Measurements from ENCODE around the gene TSHZ1.

The TSHZ1 gene, protein sequence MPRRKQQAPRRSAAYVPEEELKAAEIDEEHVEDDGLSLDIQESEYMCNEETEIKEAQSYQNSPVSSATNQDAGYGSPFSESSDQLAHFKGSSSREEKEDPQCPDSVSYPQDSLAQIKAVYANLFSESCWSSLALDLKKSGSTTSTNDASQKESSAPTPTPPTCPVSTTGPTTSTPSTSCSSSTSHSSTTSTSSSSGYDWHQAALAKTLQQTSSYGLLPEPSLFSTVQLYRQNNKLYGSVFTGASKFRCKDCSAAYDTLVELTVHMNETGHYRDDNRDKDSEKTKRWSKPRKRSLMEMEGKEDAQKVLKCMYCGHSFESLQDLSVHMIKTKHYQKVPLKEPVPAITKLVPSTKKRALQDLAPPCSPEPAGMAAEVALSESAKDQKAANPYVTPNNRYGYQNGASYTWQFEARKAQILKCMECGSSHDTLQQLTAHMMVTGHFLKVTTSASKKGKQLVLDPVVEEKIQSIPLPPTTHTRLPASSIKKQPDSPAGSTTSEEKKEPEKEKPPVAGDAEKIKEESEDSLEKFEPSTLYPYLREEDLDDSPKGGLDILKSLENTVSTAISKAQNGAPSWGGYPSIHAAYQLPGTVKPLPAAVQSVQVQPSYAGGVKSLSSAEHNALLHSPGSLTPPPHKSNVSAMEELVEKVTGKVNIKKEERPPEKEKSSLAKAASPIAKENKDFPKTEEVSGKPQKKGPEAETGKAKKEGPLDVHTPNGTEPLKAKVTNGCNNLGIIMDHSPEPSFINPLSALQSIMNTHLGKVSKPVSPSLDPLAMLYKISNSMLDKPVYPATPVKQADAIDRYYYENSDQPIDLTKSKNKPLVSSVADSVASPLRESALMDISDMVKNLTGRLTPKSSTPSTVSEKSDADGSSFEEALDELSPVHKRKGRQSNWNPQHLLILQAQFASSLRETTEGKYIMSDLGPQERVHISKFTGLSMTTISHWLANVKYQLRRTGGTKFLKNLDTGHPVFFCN (N-terminal part only)

DNA sequence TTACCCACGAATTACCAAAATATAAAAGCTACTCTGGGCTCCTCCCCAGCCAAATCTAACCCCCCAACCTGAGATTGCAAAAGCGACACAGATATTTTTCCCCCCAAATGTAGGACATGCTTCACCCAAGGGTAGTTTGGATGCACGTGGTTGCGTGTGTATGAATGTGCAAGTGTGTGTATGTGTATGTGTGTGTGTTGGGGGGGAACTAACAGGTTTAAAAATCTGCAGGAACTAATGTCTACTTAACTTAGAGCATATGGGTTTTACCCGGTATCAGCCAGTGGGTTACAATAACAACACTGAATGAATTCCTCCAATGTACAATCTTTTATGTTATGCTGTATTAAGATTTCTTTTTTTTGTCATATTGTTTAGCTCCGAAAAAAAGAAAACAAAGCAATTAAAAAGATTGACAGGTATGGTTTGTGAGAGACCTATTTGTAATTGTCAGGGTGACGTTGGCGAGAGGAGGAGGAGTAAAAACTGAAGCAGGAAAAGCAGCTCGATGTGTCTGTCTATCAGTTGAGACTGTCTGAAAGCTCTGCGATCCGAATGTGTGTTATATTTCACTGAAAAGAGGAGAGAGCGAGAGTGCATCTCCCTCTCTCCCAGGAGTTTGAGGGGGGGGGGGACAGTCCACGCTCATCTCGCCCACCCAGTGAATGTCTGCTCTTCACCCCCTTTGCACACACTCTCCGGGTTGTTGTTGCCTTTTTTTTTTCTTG is at the start of gene TSHZ1:
Gene TSHZ1, plus strand, starts transcription at position 524 of the 728 bp plus-strand sequence. CDS start 1,080 bp downstream, outside the sequence.
- DNase-seq (ENCODE audit: low read depth in 2 of 2), result peak in 1 of 2 donors; percentile 40

DNA sequence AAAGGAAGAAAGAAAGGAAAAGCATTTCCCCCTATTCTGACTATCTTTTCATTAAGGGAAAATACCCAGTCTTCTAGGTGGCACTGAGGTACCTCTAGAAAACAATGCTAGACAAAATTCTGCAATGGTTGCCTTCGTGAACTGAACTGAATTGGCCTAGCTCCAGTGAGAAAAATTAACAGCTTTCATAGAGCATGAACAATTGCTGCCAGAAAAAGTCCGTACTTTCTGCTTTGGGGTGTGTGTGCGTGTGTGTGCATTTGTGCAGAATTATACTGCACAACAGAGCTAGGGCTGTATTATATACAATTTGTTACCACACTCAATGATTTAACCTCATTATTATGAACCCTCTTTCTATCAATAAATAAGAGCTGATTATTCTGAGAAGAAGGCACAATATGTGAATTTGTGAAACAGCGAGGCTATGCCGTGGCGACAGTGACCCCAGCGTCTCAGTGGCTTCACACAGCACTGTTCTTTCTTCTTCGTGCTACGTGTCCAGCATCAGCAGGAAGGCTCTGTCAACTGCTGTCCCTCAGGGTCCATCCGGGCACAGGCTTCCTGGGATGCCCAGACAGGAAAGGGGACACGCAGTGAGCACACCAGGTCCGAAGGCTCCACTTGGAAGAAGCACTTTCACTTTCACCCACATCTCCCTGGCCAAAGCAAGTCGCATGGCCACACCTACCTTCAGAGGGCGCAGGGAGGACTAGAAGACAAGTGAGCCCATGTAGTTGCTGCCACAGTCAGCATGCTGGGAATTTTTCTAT is 49.2 kb upstream of the TSHZ1 start:
- no peak for DNase-seq (ENCODE audit: low read depth in 2 of 2)

DNA sequence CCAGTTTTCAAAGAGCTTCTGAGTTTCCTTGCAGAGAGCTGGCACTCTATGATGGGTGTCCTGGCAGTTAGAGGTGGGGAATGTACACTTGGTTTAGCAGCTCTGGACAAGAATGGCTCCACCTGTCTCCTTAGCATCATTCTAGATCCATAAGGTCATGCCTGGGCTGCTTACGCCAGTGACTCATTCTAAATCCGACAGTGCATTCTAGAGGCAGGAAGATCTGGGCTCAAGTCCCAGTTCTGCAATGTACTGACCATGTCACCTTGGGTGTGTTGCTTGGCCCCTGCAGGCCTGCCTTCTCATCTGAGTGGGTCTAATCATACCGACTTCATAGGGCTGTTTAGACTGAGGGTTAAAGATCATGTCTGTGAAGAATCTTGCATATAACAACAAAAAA is 48.1 kb upstream of the TSHZ1 start:
- no peak for DNase-seq (ENCODE audit: low read depth in 2 of 2)

DNA sequence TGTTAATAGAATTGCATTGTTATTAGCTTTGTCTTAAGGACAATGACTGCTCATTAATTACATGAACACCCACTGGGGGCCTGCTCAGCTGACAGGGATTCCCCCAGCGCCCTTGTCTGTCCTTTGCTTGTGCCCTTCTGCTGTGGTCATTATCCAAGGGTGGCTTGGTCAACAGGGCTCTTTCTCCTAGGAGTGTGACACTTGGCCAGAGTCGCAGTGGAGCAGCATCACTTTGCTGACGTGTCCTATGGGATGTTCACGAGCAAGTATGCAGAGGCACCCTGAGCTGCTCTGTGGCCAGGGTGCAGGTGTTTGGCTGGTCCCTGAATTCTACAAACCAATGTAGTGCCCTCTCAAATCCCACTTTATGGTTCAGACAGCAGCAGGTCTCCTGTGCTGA is 47.6 kb upstream of the TSHZ1 start:
- DNase-seq (ENCODE audit: low read depth in 2 of 2), result no peak

DNA sequence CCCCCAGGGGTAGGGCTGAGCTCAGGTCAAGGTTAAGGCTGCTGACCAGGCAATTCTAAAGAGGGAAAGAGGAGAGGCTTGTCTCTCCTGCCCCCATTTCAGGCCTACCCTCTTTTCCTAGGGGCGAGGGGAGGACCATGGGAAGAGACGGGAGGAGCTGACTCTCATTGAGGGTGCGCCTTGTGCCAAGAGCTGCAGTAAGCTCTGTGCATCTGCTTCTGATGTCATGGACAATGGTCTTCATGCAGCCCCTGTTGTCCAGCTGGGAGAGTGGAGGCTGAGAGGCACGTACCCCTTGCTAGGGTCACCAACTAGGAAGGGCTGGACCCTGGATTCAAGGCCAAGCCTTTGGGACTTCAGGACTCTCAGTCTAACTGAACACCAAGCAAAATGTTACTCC is 46.9 kb upstream of the TSHZ1 start:
- no peak for DNase-seq (ENCODE audit: low read depth in 2 of 2)

DNA sequence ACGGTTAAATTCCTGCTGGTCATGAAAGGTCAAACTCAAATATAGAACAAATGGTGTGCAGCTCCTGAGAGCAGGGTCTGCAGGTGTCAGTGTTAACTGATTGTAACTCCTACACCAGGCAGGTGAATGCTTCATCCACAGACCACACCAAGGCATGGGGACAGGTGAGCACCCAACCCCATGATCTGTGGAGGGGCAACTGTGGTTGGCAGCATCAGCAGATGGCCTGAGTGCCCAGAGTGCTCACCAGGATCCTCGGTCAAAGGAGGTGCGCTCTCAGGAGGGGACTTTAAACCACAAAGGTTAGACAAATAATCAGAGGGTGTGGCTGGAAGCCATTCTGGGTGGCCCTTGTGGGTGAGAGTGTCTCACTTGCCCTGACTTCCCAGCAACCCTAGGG is 46.1 kb upstream of the TSHZ1 start:
- DNase-seq (ENCODE audit: low read depth in 2 of 2), result no peak

DNA sequence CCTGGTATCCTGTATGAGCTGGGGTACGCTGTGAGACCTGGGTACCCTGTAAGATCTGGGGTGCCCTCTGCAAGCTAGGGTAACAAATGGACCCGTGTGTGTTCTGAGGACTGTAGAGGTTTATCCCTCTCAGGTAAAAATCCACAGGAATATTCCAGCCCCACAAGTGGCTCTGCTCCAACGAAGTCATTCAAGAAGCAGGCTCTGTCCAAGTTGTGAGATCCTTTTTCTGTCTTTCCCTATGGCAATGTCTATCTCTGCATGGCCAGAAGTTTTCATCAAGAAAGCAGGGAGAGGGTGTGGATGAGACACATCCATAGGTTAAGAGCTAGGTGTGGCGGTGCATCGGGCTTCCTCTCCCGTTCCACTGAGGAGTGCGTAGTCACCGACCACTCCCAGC is 44.7 kb upstream of the TSHZ1 start:
- DNase-seq (ENCODE audit: low read depth in 2 of 2), result no peak

DNA sequence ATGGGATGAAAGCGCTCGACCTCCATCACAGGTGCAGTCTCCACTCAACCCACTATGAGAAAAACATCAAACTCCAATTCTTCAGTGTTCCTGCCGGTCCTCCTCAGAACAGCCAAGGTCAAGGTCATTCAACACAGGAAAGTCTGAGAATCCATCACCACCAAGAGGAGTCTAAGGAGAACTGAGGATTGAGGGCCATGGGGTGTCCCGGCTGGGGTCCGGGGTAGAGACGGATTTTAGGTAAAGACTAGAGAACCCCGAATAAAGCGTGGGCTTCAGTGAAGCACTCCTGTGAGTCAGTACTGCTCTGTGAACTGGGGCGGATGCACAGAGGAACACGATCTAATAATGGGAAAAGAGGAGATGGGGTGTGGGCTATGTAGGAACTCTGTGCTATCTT is 43.5 kb upstream of the TSHZ1 start:
- no peak for DNase-seq (ENCODE audit: low read depth in 2 of 2)

DNA sequence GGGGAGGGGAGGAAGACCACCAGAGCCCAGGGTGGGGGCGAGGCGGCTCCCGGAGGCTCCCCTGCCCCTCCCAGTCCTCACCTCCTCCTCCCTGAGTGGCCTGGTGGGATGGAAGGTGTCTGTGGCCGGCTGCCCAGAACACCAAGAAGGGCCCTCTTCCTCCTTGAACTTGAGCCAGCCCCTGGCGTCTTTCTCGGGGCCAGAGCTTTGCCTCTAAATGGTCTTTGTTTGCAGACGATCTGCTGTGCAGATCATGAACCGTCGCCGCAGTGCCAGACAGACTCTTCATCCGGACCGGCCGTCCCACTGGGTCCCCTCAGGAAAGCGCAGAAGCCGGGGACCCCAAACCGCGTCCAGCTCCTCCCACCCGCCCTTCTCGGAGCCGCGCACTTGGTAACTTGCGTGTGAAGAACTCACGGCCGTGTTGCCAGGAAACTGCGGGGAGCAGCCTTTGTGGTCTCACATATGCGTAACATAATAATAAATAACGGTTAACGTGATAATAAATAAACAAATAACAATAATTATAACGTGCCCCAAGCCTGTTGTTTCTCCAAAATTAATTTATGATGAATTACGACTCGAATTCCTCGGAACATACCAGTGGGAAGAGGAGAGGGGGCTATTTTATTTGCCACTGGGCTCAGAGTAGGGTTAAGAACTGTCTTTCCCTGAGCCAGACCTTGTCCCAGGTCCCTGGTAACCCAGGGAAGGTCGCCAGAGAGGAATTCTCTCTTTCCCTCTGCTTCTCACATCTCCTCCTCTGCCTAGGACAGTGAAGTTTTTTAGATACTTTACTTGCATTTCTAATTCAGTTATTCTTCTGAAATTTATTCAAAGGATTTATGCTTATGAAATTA is 42.6 kb upstream of the TSHZ1 start:
- DNase-seq (ENCODE audit: low read depth in 2 of 2), result no peak

DNA sequence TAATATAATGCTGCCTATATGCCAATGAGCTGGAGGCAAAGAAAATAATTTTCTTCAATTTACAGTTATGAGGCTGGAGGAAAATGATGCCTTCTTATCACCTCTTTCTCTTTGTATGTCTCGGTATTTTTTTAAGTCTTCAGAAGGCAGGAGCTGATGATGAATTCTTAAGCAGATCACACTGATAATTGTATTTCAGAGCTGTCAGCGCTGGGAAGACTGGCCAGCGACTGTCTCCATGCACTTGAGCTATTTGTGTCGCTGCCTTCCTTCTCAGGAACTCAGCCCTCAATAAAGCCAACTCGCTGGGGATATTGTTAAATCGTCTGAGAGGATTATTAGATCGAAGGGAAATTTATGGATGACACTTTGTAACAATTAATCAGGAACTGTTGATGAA is 42.0 kb upstream of the TSHZ1 start:
- no peak for DNase-seq (ENCODE audit: low read depth in 2 of 2)

DNA sequence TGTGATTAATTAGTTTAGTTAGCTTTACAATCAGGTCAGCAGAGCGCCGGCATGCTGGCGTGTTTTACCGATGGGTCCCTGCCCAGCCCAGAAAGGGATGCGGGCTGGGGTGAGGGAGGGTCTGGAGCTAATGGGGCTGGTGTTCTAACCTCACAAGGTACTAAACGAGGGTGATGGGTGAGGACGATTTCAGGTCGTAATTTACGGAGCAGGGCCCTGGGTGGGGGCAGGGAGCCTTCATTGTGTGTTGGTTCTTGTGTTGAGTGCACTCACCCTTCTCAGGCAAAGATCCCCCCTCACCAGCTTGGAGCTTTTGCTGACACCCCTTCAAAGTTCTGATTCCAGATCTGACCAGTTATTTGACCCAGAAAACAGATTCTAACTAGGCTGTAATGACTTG is 41.2 kb upstream of the TSHZ1 start:
- no peak for DNase-seq (ENCODE audit: low read depth in 2 of 2)

DNA sequence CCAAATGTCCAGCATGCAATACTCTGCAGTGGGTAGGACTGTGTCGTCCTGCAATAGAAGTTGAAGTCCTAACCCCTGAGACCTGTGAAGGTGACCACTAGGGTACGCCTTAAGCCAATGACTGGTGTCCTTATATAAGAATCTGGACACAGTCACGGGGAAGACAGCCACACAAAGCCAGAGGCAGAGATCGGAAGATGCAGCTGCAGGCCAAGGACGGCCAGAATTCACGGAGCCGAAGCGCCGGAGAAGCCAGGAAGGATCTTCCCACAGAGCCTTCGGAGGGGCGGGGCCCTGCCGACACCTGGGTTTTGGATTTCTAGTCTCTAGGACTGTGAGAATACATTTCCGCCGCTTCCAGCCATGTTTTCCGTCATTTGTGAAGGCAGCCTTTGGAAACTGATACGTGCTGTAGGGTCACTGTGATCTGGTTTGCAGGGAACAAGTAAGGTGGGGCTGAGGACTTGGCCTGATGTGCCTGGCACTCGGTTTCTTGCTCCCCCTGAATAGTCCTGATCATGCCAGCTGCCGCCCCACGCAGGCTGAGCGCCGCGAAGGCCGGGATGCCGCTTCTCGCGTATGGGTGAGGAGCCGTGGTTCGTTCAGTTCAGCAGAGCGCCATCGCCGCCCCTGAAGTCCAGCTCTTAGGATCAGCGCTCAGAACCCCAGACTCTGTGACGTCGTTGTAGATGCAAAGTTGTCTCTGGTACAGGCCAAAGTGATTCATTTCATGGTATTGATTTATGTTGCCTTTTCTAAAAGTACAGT is 40.4 kb upstream of the TSHZ1 start:
- no peak for DNase-seq (ENCODE audit: low read depth in 2 of 2)

DNA sequence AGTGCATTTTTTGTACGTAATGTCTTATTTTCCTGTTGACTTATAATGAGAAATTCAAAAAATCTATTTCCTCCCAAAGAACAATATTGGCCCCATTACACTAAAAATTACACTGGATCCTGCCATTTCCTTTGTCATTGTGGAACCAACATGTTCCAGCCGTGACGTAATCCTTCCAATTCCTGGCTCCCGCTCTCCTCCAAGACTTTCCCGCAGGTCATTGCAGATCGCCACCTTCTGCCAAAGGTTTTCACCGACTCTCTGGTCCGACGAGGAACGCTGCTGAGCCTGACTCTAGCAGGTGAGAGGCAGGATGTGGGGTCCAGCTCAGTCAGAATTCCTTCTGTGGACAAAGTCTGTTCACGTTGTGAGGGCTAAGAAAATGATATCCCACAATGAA is 39.7 kb upstream of the TSHZ1 start:
- no peak for DNase-seq (ENCODE audit: low read depth in 2 of 2)

DNA sequence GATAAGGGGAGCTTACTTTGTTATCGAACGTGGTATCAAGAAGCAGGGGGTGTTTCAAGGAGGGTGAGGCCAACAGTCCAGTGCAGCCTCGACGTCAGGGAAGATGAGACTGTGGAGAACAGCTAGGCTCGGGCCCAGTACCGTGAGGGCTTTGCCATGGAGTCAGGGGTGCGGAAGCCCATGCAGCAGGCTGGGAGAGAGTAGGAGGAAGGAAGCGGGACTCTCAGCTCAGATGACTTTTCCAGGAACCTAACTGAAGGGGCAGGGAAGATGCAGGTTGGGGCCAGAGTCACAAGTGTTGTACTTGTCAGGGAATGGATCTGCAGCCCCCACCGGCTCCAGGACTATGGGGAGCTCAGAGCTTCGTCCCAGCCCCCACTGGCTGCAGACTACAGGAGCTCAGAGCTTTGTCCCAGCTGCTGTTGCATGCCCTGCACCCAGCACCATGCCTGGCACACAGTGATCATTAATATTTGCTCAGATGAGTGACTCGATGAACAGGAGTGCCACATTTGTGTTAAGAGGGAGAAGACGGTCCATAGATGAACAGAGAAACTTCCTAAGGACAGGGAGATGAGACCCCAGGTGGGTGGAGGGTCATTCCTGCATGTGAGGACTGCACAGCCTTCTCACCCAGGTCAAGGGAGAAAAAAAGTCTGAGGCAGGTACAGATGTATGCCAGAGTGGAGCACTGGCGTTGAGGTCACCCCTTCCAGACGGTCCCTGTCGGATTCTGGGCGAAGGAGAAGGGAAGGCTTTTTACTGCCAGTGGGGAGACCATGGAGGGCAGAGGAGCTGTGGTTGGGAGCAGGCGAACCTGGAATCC is 38.1 kb upstream of the TSHZ1 start:
- DNase-seq (ENCODE audit: low read depth in 2 of 2), result no peak

DNA sequence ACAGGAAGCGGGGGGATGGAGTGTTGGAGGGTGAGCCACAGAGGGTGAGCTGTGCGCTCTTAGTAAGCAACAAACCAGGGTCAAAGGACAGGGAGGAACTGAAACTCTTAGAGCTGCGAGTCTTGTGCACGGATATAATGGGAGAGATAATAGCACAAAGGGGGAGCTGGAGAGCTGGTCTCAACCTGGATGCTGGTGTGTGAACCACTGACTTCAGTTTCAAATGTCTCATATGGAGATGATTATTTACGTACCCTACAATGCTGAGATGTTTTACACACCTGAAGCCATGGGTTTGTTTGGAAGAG is 37.5 kb upstream of the TSHZ1 start:
- DNase-seq (ENCODE audit: low read depth in 2 of 2), result no peak

DNA sequence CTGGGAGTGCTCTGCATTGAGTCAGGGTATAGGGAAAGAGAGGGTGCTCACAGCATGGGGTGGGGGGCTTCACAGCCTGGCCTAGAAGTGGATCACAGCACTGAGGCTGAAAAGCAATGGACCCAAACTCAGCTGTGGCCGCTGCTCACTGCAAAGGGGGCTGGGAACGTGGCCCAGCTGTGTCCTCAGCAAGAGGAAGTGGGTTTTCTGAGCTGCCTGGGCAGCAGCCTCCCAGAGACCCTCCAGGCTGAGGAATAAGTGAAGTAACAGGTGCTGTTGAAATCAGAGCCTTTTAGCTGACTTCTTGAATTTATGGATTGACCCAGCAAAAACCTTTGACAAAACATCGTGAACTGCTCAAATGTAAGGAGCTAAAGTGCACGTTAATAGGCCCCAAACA is 36.9 kb upstream of the TSHZ1 start:
- DNase-seq (ENCODE audit: low read depth in 2 of 2), result no peak

DNA sequence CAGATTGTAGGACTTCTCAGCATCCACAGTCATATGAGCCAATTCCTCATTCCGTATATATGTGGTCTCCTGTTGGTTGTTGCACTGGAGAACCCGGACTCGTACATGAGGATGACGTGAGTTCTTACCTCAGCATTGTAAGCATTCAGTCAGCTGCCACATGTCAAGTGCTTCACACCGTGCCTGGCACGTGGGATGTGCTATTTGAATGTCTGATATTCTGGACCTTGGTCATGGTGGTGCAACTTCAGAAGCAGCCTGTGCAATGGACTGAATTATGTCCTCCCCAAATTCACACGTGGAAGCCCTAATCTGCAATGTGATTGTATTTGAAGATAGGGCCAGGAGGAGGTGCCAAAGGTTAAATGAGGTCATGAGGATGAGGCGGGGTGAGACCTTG is 33.7 kb upstream of the TSHZ1 start:
- no peak for DNase-seq (ENCODE audit: low read depth in 2 of 2)

DNA sequence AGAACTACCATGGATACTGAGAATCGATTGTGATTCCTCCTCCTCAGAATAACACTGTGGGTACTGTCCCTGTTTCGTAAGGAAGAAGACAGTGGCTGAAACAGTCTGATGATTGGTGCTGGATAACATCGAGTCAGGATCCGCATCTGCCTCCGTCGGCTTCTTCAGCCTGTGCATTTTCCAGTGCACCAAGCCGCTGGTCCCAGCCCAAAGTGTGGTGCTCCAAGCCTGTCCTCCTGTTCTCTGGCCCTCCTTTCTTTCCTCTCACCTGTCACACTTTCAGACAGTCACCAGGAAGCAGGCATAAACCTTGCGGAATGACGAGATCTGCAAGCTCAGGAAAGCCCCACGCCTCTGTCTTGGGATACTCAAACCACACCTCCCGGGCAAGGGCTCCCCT is 32.2 kb upstream of the TSHZ1 start:
- no peak for DNase-seq (ENCODE audit: low read depth in 2 of 2)

Measured in stimulated activated CD4-positive, alpha-beta T cell treated with anti-CD3 and anti-CD28 coated beads, Interleukin-4, amount 100 ng/mL, for 48 hours (primary cell).